Measurements from ENCODE around the gene CCDC6. TPM values are rescaled to one million over a fixed set of nuclear protein-coding genes. Genes with fewer than 3 reads are reported as not detected.

The CCDC6 gene
- total and polyA plus RNA-seq, 9 donors: 12.2 to 46.8 (median 34.1) TPM

DNA sequence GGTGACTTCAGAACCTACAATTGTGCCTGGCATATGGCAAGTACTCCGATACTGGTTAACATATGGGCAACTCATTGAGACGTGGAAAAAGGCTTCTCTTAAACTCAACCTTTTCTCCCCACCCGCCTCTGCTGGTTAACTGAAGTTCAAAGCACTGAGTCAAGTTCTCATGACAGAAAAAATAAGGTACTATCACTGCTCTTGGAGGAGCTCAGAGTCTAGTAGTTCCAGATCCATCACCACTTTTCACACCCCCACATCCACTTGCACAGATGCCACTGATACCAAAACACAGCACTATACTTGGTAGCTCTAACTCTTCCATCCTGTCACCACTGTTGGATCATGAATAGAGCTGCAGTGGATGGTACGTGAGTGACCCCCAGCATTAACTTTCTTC is 36.2 kb downstream of the CCDC6 start:
- TF ChIP-seq EP300 (IDR thresholded peaks at IDR 0.05) (no peak), POLR2A (IDR thresholded peaks at IDR 0.05) (no peak)
- TF ChIP-seq, protein P1, sequence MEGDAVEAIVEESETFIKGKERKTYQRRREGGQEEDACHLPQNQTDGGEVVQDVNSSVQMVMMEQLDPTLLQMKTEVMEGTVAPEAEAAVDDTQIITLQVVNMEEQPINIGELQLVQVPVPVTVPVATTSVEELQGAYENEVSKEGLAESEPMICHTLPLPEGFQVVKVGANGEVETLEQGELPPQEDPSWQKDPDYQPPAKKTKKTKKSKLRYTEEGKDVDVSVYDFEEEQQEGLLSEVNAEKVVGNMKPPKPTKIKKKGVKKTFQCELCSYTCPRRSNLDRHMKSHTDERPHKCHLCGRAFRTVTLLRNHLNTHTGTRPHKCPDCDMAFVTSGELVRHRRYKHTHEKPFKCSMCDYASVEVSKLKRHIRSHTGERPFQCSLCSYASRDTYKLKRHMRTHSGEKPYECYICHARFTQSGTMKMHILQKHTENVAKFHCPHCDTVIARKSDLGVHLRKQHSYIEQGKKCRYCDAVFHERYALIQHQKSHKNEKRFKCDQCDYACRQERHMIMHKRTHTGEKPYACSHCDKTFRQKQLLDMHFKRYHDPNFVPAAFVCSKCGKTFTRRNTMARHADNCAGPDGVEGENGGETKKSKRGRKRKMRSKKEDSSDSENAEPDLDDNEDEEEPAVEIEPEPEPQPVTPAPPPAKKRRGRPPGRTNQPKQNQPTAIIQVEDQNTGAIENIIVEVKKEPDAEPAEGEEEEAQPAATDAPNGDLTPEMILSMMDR (IDR thresholded peaks at IDR 0.05): no peak
- intact Hi-C loops (cut with DNase I): no loop called here
- H3K9me3 ChIP-seq: no peaks in the 10 kb centered on the region
- no peaks in the 10 kb centered on the region for H3K36me3 ChIP-seq
- 94 to 97% (median 97%) methylated on average over 4 of the region's 4 CpGs for WGBS, 3 donors
- no peak overlapping the region for H3K4me3 ChIP-seq
- no peak overlapping the region for H3K27ac ChIP-seq
- H3K4me1 ChIP-seq (ENCODE audit: insufficient read depth): peaks cover 14% of the 10 kb centered on the region
- H3K27me3 ChIP-seq: no peaks in the 10 kb centered on the region
- no peak for DNase-seq

DNA sequence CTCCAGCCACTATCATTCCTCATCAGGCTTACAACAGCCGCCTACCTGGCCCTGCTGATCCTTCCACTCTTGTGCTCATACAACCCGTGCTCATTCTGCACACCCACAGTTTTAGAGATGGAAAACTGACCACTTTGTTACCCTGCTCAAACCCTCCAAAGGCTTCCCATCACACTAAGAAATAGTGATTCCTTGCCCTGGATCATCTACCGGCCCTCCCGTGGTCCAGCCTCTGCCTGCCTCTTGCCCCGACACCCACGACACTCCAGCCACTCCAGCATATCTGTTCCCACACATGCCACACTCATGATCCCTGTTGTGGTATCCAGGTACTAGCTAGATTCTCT is 36.8 kb downstream of the CCDC6 start:
- no peaks in the 10 kb centered on the region for H3K36me3 ChIP-seq
- H3K27ac ChIP-seq: no peak overlapping the region
- no peak for DNase-seq
- TF ChIP-seq, protein P1 (IDR thresholded peaks at IDR 0.05): no peak
- TF ChIP-seq POLR2A (IDR thresholded peaks at IDR 0.05) (no peak), EP300 (IDR thresholded peaks at IDR 0.05) (no peak)
- intact Hi-C loops (cut with DNase I): no loop called here
- H3K4me3 ChIP-seq: no peak overlapping the region
- 93 to 94% (median 93%) methylated on average over 6 of the region's 6 CpGs for WGBS, 3 donors
- H3K27me3 ChIP-seq: no peaks in the 10 kb centered on the region
- H3K4me1 ChIP-seq (ENCODE audit: insufficient read depth): peaks cover 17% of the 10 kb centered on the region
- no peaks in the 10 kb centered on the region for H3K9me3 ChIP-seq

DNA sequence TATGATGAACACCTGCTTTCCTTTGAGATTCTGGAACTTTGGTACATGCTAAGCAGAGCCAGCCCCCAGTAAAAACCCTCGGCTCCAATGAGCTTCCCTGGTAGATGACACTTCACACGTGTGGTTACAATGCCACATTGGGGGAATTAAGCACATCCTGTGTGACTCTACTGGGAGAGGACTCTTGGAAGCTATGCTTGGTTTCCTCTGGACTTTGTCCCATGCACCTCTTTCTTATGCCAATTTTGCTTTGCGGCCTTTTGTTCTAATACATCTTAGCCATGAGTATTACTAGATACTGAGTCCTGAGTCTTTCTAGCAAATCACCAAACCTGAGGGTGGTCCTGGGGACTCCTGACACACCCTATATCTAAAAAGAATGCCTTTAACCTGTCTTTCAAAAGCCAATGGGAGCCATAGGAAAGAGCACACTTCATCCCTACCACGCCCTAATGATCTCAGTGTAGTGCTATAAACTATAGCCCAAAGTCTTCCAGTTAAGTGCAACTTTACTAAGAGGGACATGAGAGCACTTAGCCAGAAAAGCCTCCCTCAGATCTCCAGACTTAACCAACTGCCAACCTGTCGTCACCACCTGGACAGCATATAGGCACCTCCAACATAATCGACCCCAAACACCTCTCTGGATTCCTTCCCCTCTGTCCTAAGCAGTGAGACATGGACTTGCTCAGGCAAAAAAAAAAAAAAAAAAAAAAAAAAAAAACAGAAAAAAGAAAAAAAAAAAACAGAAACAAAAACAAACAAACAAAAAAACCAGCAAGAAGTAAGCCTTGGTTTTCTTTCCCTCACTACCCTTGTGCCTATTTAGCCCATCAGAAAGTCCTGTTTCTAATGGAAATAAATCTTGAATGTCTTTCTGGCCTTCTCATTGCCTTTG is 37.4 kb downstream of the CCDC6 start:
- Histone ChIP-seq H3K27me3 (no peaks in the 10 kb centered on the region), H3K4me1 (ENCODE audit: insufficient read depth) (peaks cover 19% of the 10 kb centered on the region), H3K27ac (no peak overlapping the region), H3K36me3 (no peaks in the 10 kb centered on the region), H3K9me3 (no peaks in the 10 kb centered on the region), H3K4me3 (no peak overlapping the region)
- intact Hi-C loops (cut with DNase I): no loop called here
- DNase-seq: no peak
- TF ChIP-seq EP300 (IDR thresholded peaks at IDR 0.05) (no peak), POLR2A (IDR thresholded peaks at IDR 0.05) (no peak)
- TF ChIP-seq, protein P1 (IDR thresholded peaks at IDR 0.05): no peak
- WGBS, 3 donors: 88 to 93% (median 91%) methylated on average over 6 of the region's 6 CpGs

DNA sequence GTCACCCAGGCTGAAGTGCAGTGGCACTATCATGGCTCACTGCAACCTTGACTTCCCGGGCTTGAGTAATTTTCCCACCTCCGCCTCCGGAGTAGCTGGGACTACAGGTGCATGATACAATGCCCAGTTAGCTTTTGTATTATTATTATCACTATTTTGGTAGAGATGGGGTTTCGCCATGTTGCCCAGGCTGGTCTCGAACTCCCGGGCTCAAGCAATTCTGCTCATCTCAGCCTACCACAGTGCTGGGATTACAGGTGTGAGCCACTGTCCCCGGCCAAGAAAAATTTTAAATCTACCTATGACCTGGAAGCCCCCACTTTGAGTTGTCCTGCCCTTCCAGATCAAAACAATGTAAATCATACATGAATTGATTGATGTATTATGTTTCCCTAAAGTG is 38.8 kb downstream of the CCDC6 start:
- no peak overlapping the region for H3K4me3 ChIP-seq
- intact Hi-C loops (cut with DNase I): no loop called here
- TF ChIP-seq, protein P1 (IDR thresholded peaks at IDR 0.05): no peak
- TF ChIP-seq POLR2A (IDR thresholded peaks at IDR 0.05): no peak
- TF ChIP-seq EP300 (IDR thresholded peaks at IDR 0.05): no peak
- H3K36me3 ChIP-seq: no peaks in the 10 kb centered on the region
- H3K9me3 ChIP-seq: no peaks in the 10 kb centered on the region
- H3K27me3 ChIP-seq: no peaks in the 10 kb centered on the region
- no peak overlapping the region for H3K27ac ChIP-seq
- peaks cover 14% of the 10 kb centered on the region for H3K4me1 ChIP-seq (ENCODE audit: insufficient read depth)
- DNase-seq: no peak
- 95 to 96% (median 96%) methylated on average over 7 of the region's 7 CpGs for WGBS, 3 donors

All from ovary (tissue), 9 donors.